H1 (cell line): ENCODE measurements around the gene TCF19. TPM values are rescaled to one million over a fixed set of nuclear protein-coding genes. Genes with fewer than 3 reads are reported as not detected.

Source experiments
- CTCF ChIA-PET: fragments of 300-600 bp; sonication (Branson Sonifier 250); formaldehyde crosslinking; loops from one replicate; lab custom pipeline; 2021; ENCODE audit not compliant: partially characterized antibody; lab: Charles Lee
- POLR2A ChIA-PET: fragments of 300-600 bp; sonication (Branson Sonifier 250); formaldehyde crosslinking; loops from one replicate; lab custom pipeline; 2021; ENCODE audit warnings: inconsistent platforms; ENCODE audit not compliant: partially characterized antibody; lab: Charles Lee
- DNase-seq, 2 experiments: peaks; one replicate each; pipeline versions ENCODE4 v3.0.0 to v3.0.0-alpha.2; 2010 to 2022; ENCODE audit warnings: low spot score in 2 of 2, low read depth in 1 of 2, mixed read lengths in 1 of 2
- FAIRE-seq: peaks from 2 replicates; lab custom pipeline; 2011; peaks lifted over from hg19 to GRCh38; lab: Jason Lieb, UNC
- H2AFZ ChIP-seq: 2 replicates; pipeline ENCODE4 v1.8.1; 2012; ENCODE audit warnings: low read length, inconsistent platforms
- H2AK5ac ChIP-seq: 2 replicates; pipeline ENCODE4 v1.6.1; 2013; ENCODE audit warnings: low read depth, low read length
- H2BK120ac ChIP-seq: replicated peaks from 2 replicates; pipeline ENCODE3; 2013; ENCODE audit warnings: low read depth, low read length, inconsistent platforms
- H2BK12ac ChIP-seq: 2 replicates; pipeline ENCODE4 v1.6.1; 2013; ENCODE audit warnings: low read depth, low read length
- H2BK15ac ChIP-seq: 2 replicates; pipeline ENCODE4 v1.6.1; 2013; ENCODE audit warnings: low read length
- H2BK20ac ChIP-seq: 2 replicates; pipeline ENCODE4 v1.6.1; 2013; ENCODE audit warnings: low read length
- H2BK5ac ChIP-seq: 2 replicates; pipeline ENCODE4 v1.6.1; 2013; ENCODE audit warnings: low read depth, low read length
- H3K14ac ChIP-seq: 2 replicates; pipeline ENCODE4 v1.6.1; 2013; ENCODE audit warnings: inconsistent platforms; ENCODE audit not compliant: insufficient read length
- H3K18ac ChIP-seq: 2 replicates; pipeline ENCODE4 v1.6.1; 2013; ENCODE audit warnings: low read length; ENCODE audit errors: extremely low read depth
- H3K23ac ChIP-seq: 2 replicates; pipeline ENCODE4 v1.6.1; 2013; ENCODE audit warnings: inconsistent platforms; ENCODE audit not compliant: insufficient read length
- H3K23me2 ChIP-seq: 2 replicates; pipeline ENCODE4 v1.6.1; 2013; ENCODE audit warnings: low read depth, low read length
- H3K27ac ChIP-seq: 2 replicates; pipeline ENCODE4 v1.6.1; 2011; ENCODE audit warnings: low read depth, low read length, inconsistent platforms
- H3K27me3 ChIP-seq, 4 experiments: replicated peaks in 1 of 4; 1 replicate in 1 of 4; 2 replicates in 3 of 4; pipeline versions ENCODE4 v1.6.1 to v1.8.1; 2011 to 2013; ENCODE audit warnings: low read length in 3 of 4, mild to moderate bottlenecking in 3 of 4, inconsistent platforms in 2 of 4, mixed read lengths in 2 of 4, moderate library complexity in 1 of 4; ENCODE audit not compliant: control insufficient read depth in 3 of 4, insufficient read depth in 3 of 4; ENCODE audit errors: extremely low read depth in 1 of 4
- H3K36me3 ChIP-seq, 4 experiments: 2 replicates each; pipeline versions ENCODE4 v1.6.1 to v1.8.1; 2011 to 2013; ENCODE audit warnings: mild to moderate bottlenecking in 4 of 4, low read length in 3 of 4, moderate library complexity in 2 of 4, control low read depth in 1 of 4, inconsistent platforms in 1 of 4; ENCODE audit not compliant: insufficient read depth in 4 of 4, control insufficient read depth in 2 of 4
- H3K4ac ChIP-seq: replicated peaks from 2 replicates; pipeline ENCODE3; 2013; ENCODE audit warnings: low read length, low read depth, mixed read lengths, inconsistent platforms; ENCODE audit not compliant: insufficient read length
- H3K4me1 ChIP-seq, 4 experiments: replicated peaks in 1 of 4; 1 replicate in 1 of 4; 2 replicates in 3 of 4; pipeline versions ENCODE4 v1.6.1 to v1.8.1; 2011 to 2013; ENCODE audit warnings: low read length in 3 of 4, inconsistent platforms in 2 of 4, mixed read lengths in 1 of 4; ENCODE audit not compliant: insufficient read depth in 4 of 4, control insufficient read depth in 3 of 4
- H3K4me2 ChIP-seq, 2 experiments: 2 replicates each; pipeline versions ENCODE4 v1.6.1 to v1.8.1; 2011 to 2013; ENCODE audit warnings: low read depth in 2 of 2, low read length in 2 of 2, control low read depth in 1 of 2, inconsistent platforms in 1 of 2, mild to moderate bottlenecking in 1 of 2; ENCODE audit not compliant: insufficient read depth in 1 of 2
- H3K4me3 ChIP-seq, 4 experiments: fragments of 200-600, 300-600 bp in 1 of 4; sonication (generic), shearing (Covaris generic), sonication (Bioruptor Twin) in 1 of 4; 2 replicates each; pipeline versions ENCODE4 v1.5.1 to v1.8.1; 2011 to 2016; ENCODE audit warnings: low read length in 4 of 4, low read depth in 3 of 4, control low read depth in 2 of 4, inconsistent platforms in 2 of 4, mild to moderate bottlenecking in 2 of 4, mixed read lengths in 1 of 4, moderate library complexity in 1 of 4; ENCODE audit not compliant: insufficient read depth in 2 of 4; ENCODE audit errors: extremely low read depth in 1 of 4
- H3K56ac ChIP-seq: replicated peaks from 2 replicates; pipeline ENCODE3; 2013; ENCODE audit warnings: low read depth, mild to moderate bottlenecking, mixed read lengths, low read length, inconsistent platforms; ENCODE audit not compliant: insufficient read length
- H3K79me1 ChIP-seq: 2 replicates; pipeline ENCODE4 v1.6.1; 2013; ENCODE audit warnings: low read depth, low read length, control low read depth
- H3K79me2 ChIP-seq, 2 experiments: 2 replicates each; pipeline versions ENCODE4 v1.6.1 to v1.8.1; 2012 to 2013; ENCODE audit warnings: low read length in 2 of 2, mild to moderate bottlenecking in 2 of 2, inconsistent platforms in 1 of 2; ENCODE audit not compliant: insufficient read depth in 2 of 2, control insufficient read depth in 1 of 2
- H3K9ac ChIP-seq, 4 experiments: replicated peaks in 1 of 4; 1 replicate in 1 of 4; 2 replicates in 3 of 4; pipeline versions ENCODE4 v1.6.1 to v1.8.1; 2011 to 2013; ENCODE audit warnings: low read depth in 3 of 4, low read length in 3 of 4, control low read depth in 2 of 4, mild to moderate bottlenecking in 2 of 4, moderate library complexity in 2 of 4, inconsistent platforms in 1 of 4; ENCODE audit errors: extremely low read depth in 1 of 4
- H3K9me3 ChIP-seq, 2 experiments: 2 replicates each; pipeline versions ENCODE4 v1.6.1 to v1.8.1; 2012 to 2013; ENCODE audit warnings: mild to moderate bottlenecking in 2 of 2, moderate library complexity in 2 of 2, control low read depth in 1 of 2, inconsistent platforms in 1 of 2, low read depth in 1 of 2, low read length in 1 of 2, mixed read lengths in 1 of 2; ENCODE audit not compliant: insufficient read depth in 2 of 2
- H4K20me1 ChIP-seq, 2 experiments: replicated peaks in 1 of 2; 2 replicates each; pipeline versions ENCODE3 to v1.8.1; 2011 to 2013; ENCODE audit warnings: inconsistent platforms in 2 of 2, low read length in 2 of 2, mild to moderate bottlenecking in 1 of 2; ENCODE audit not compliant: insufficient read depth in 2 of 2, control insufficient read depth in 1 of 2
- H4K5ac ChIP-seq: 2 replicates; pipeline ENCODE4 v1.6.1; 2013; ENCODE audit warnings: low read length, low read depth, mixed read lengths, inconsistent platforms; ENCODE audit not compliant: insufficient read length
- H4K8ac ChIP-seq: 2 replicates; pipeline ENCODE4 v1.8.0; 2013; ENCODE audit warnings: mild to moderate bottlenecking, moderate library complexity, low read length, inconsistent platforms; ENCODE audit not compliant: insufficient read depth; ENCODE audit errors: extremely low read depth
- H4K91ac ChIP-seq: replicated peaks from 2 replicates; pipeline ENCODE3; 2013; ENCODE audit warnings: low read length, mixed read lengths, inconsistent platforms; ENCODE audit not compliant: insufficient read length
- SP1 ChIP-seq: IDR thresholded peaks from 2 replicates; pipeline ENCODE4 v1.6.1; 2011; ENCODE audit warnings: low read depth, low read length
- TAF1 ChIP-seq: IDR thresholded peaks from 2 replicates; pipeline ENCODE4 v1.6.1; 2011; ENCODE audit warnings: mild to moderate bottlenecking, low read depth, low read length
- WGBS, 2 experiments: shearing (Covaris generic) in 1 of 2; methylation state at CpG; one replicate each; pipeline versions ENCODE4 v1.1.6 to v1.1.7; 2013 to 2015; ENCODE audit warnings: low lambda C conversion rate in 2 of 2, mixed read lengths in 2 of 2, inconsistent platforms in 1 of 2, low coverage in 1 of 2, missing lambda C conversion rate in 1 of 2; ENCODE audit not compliant: insufficient replicate concordance in 2 of 2, insufficient coverage in 1 of 2, insufficient read length in 1 of 2; ENCODE audit errors: extremely low coverage in 1 of 2, missing lambda C conversion rate in 1 of 2; 5-methylcytosine and 5-hydroxymethylcytosine counted together
- polyA plus RNA-seq, 7 experiments: library from polyadenylated mRNA; depleted of rRNA in 3 of 7; stranded (reverse) in 5 of 7; unstranded in 2 of 7; fragments of >200 nt in 5 of 7; fragments of 200-250 nt in 2 of 7; gene quantifications; 1 replicate in 5 of 7; 2 replicates in 1 of 7; 4 replicates in 1 of 7; pipeline versions ENCODE4 v1.2.1 to v1.2.3, GENCODE V29; 2011 to 2013; ENCODE audit warnings: missing spikeins in 2 of 7, mixed read lengths in 2 of 7
- total RNA-seq: library from RNA; stranded (reverse); fragmentation: NEBNext Ultra II Directional; extraction: Animal tissue kit (Norgen Biotek cat#: 25700); gene quantifications from 2 replicates; pipeline ENCODE4 v1.2.1, GENCODE V29; 2021

Gene TCF19
- total and polyA plus RNA-seq, 2 of the 8 experiments (the other 6 are each of a cell fraction or from before 2014, with no cell fraction given) = 7.2 to 11.0 TPM

DNA sequence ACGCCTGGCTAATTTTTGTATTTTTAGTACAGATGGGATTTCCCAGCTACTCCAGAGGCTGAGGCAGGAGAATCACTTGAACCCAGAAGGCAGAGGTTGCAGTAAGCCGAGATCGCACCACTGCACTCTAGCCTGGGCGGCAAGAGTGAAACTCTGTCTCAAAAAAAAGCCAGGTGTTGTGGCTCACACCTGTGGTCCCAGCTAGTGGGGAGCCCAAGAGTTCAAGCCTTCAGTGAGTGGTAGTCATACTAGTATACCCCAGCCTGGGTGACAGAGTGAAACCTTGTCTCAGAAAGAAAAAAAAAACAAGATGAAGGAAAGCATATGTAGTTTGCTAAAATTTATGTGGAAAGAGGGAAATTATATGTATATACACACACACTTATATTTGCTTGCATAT lies 32.1 kb downstream of the TCF19 start:
- H3K9me3 ChIP-seq = peaks cover 0 to 4% of the 10 kb centered on the region in 2 experiments; a peak in 1 of 4 replicates
- no peak overlapping the region for H4K8ac ChIP-seq
- H3K79me1 ChIP-seq = no peaks in the 10 kb centered on the region
- no peak overlapping the region for H4K5ac ChIP-seq
- POLR2A ChIA-PET = interaction anchor here (61.6 kb wide), 1 partner anchor 43 kb away, joined by 2251 read pairs; the partner anchor contains the start of genes CCHCR1, CDSN, POU5F1 and PSORS1C1
- H3K79me2 ChIP-seq = no peaks in the 10 kb centered on the region
- H2BK5ac ChIP-seq = no peak overlapping the region
- no peak overlapping the region for H2BK12ac ChIP-seq
- H3K36me3 ChIP-seq = no peaks in the 10 kb centered on the region
- WGBS, 2 experiments = 89% methylated on average over 4 of the region's 4 CpGs; no CpG with 5 or more reads in 1 of the 2 experiments
- H3K4ac ChIP-seq = no peak overlapping the region
- H3K23ac ChIP-seq = no peak overlapping the region
- no peak overlapping the region for H3K9ac ChIP-seq
- no peak overlapping the region for H2BK15ac ChIP-seq
- no peaks in the 10 kb centered on the region for H3K23me2 ChIP-seq
- H4K20me1 ChIP-seq = no peaks in the 10 kb centered on the region
- H3K27me3 ChIP-seq = no peaks in the 10 kb centered on the region
- no peak overlapping the region for H3K4me3 ChIP-seq
- TF ChIP-seq SP1 = no peak
- TF ChIP-seq TAF1 = no peak
- H3K14ac ChIP-seq = no peak overlapping the region
- H3K4me2 ChIP-seq = no peak overlapping the region
- DNase-seq = no peak
- H2AK5ac ChIP-seq = no peak overlapping the region
- CTCF ChIA-PET = interaction anchor here (0.6 to 11.0 kb wide), 12 partner anchors 17 to 742 kb away, joined by 3 to 94 read pairs (median 4); no protein-coding TSS in a partner anchor
- H2BK120ac ChIP-seq = no peak overlapping the region
- peaks cover 0 to 4% (median 0%) of the 10 kb centered on the region in 4 experiments; a peak in 2 of 7 replicates for H3K4me1 ChIP-seq
- no peak overlapping the region for H4K91ac ChIP-seq
- no peak overlapping the region for H3K56ac ChIP-seq
- no peak for FAIRE-seq
- H3K18ac ChIP-seq = no peak overlapping the region
- no peak overlapping the region for H2AFZ ChIP-seq
- H2BK20ac ChIP-seq = no peak overlapping the region
- H3K27ac ChIP-seq = no peak overlapping the region
